Measurements from ENCODE around the gene COL8A2.

- TF ChIP-seq CTCF (IDR thresholded peaks at IDR 0.05 in 4 of 5, conservative IDR thresholded peaks at IDR 0.05 in 1 of 5) (no peak), POLR2A (IDR thresholded peaks at IDR 0.05) (peak in 1 of 2 donors; percentile 36)
Measured at GRCh38 chr1:36161641-36162531, 36.9 kb upstream of the COL8A2 start.
